K562 (cell line): Measurements from ENCODE around the gene FOCAD. TPM values are rescaled to one million over a fixed set of nuclear protein-coding genes. Genes with fewer than 3 reads are reported as not detected.

Experiments used
- ATAC-seq: fragments of 200-7000 bp; cut with Tn5 transposase; 3 replicates; pipeline ENCODE4 v1.9.1; 2020; ENCODE audit warnings: moderate library complexity
- BruUV-seq: library from RNA; stranded (reverse); fragments of 400-500 nt; replicated peaks from 2 replicates; lab custom pipeline; 2021; lab: Mats Ljungman, UMichigan
- CTCF ChIA-PET: fragments of 300-600 bp; formaldehyde crosslinking; extraction: SDS; loops from one replicate; lab custom pipeline; 2021; ENCODE audit warnings: low intra/inter-chr PET ratio; lab: Yijun Ruan, JAX
- POLR2A ChIA-PET: fragments of 300-600, 350-650 bp; sonication (Branson Sonifier 250); formaldehyde crosslinking; extraction: SDS; loops from one replicate; lab custom pipeline; 2021; ENCODE audit warnings: antibody characterized with exemption, inconsistent platforms; lab: Yijun Ruan, JAX
- DNase-seq, 4 experiments: peaks; one replicate each; pipeline versions ENCODE4 v3.0.0 to v3.0.0-alpha.2; 2011 to 2018; ENCODE audit warnings: low spot score in 3 of 4, mixed read lengths in 3 of 4; ENCODE audit errors: extremely low read depth in 1 of 4
- FAIRE-seq: peaks from 2 replicates; lab custom pipeline; 2011; peaks lifted over from hg19 to GRCh38; lab: Jason Lieb, UNC
- H2AFZ ChIP-seq: 2 replicates; pipeline ENCODE4 v1.6.0; 2011; ENCODE audit warnings: low read depth, low read length, control low read depth, inconsistent platforms
- H3K27ac ChIP-seq: fragments of 200-600 bp; 3 replicates; pipeline ENCODE4 v1.8.0; 2011; ENCODE audit warnings: low read depth, mild to moderate bottlenecking, control low read depth, inconsistent platforms, low read length, moderate library complexity, mixed read lengths; ENCODE audit errors: extremely low read depth
- H3K27me3 ChIP-seq, 2 experiments: fragments of 300-600 bp in 1 of 2; 2 replicates in 1 of 2; 3 replicates in 1 of 2; pipeline versions ENCODE4 v1.6.0 to v1.8.0; 2011; ENCODE audit warnings: inconsistent platforms in 2 of 2, low read length in 2 of 2, mild to moderate bottlenecking in 1 of 2, mixed read lengths in 1 of 2, moderate library complexity in 1 of 2; ENCODE audit not compliant: control insufficient read depth in 2 of 2, insufficient read depth in 2 of 2
- H3K36me3 ChIP-seq: fragments of 300-600 bp; 3 replicates; pipeline ENCODE4 v1.8.0; 2011; ENCODE audit warnings: mild to moderate bottlenecking, low read length, inconsistent platforms; ENCODE audit not compliant: control insufficient read depth, insufficient read depth
- H3K4me1 ChIP-seq, 2 experiments: fragments of 200-600 bp in 1 of 2; replicated peaks in 1 of 2; 2 replicates in 1 of 2; 3 replicates in 1 of 2; pipeline versions ENCODE4 v1.5.1 to v1.8.0; 2011; ENCODE audit warnings: inconsistent platforms in 2 of 2, low read length in 2 of 2, mild to moderate bottlenecking in 1 of 2, mixed read lengths in 1 of 2, moderate library complexity in 1 of 2; ENCODE audit not compliant: control insufficient read depth in 2 of 2, insufficient read depth in 2 of 2
- H3K4me2 ChIP-seq: 2 replicates; pipeline ENCODE4 v1.6.1; 2011; ENCODE audit warnings: low read length, control low read depth, inconsistent platforms, mixed read lengths; ENCODE audit not compliant: insufficient read depth
- H3K4me3 ChIP-seq: fragments of 200-600 bp; sonication (generic), shearing (Covaris generic); 2 replicates; pipeline ENCODE4 v1.5.1; 2016; ENCODE audit warnings: control low read depth, inconsistent platforms
- H3K79me2 ChIP-seq: fragments of 200-600 bp; 3 replicates; pipeline ENCODE4 v1.8.0; 2011; ENCODE audit warnings: low read length, inconsistent platforms; ENCODE audit not compliant: control insufficient read depth, insufficient read depth
- H3K9ac ChIP-seq, 2 experiments: 2 replicates each; pipeline versions ENCODE4 v1.6.0 to v1.6.1; 2011; ENCODE audit warnings: low read depth in 2 of 2, low read length in 2 of 2, control low read depth in 1 of 2, inconsistent platforms in 1 of 2, mild to moderate bottlenecking in 1 of 2, mixed read lengths in 1 of 2; ENCODE audit not compliant: insufficient read depth in 1 of 2
- H3K9me1 ChIP-seq: one replicate; pipeline ENCODE4 v1.6.0; 2011; ENCODE audit warnings: inconsistent platforms, mild to moderate bottlenecking, low read length, moderate library complexity; ENCODE audit not compliant: control insufficient read depth, insufficient read depth
- H3K9me3 ChIP-seq: replicated peaks from 2 replicates; pipeline ENCODE4 v1.5.1; 2011; ENCODE audit warnings: low read depth, low read length, inconsistent platforms; ENCODE audit not compliant: control insufficient read depth, insufficient read depth
- H4K20me1 ChIP-seq: replicated peaks from 2 replicates; pipeline ENCODE4 v1.6.1; 2011; ENCODE audit warnings: low read length, inconsistent platforms, mixed read lengths; ENCODE audit not compliant: control insufficient read depth, insufficient read depth
- HNRNPH1 ChIP-seq: fragments of 200-400 bp; formaldehyde crosslinking; optimal IDR thresholded peaks from 2 replicates; pipeline ENCODE3; 2017; ENCODE audit warnings: low read depth, mild to moderate bottlenecking, low read length, moderate library complexity
- SIN3A ChIP-seq, 2 experiments: fragments of 150-350 bp in 1 of 2; IDR thresholded peaks; 2 replicates each; pipeline ENCODE4 v1.6.1; 2011 to 2016; ENCODE audit warnings: borderline replicate concordance in 2 of 2, low read depth in 2 of 2, low read length in 2 of 2, mild to moderate bottlenecking in 2 of 2, moderate library complexity in 2 of 2; ENCODE audit not compliant: control insufficient read depth in 1 of 2
- TCFL5 ChIP-seq: fragments of 250-450 bp; sonication (Bioruptor Pico); conservative IDR thresholded peaks from 2 replicates; pipeline ENCODE4 v1.6.1; 2021; ENCODE audit warnings: mild to moderate bottlenecking, moderate library complexity, matching md5 sums
- TEAD1 ChIP-seq, 2 experiments: fragments of 450-650 bp in 1 of 2; sonication (generic) in 1 of 2; formaldehyde crosslinking; IDR thresholded peaks; 2 replicates each; pipeline versions ENCODE4 v1.4.0 to v1.8.0; 2020 to 2022; ENCODE audit warnings: mild to moderate bottlenecking in 2 of 2, missing genetic modification reagents in 1 of 2
- ZNF347 ChIP-seq: fragments of 450-650 bp; formaldehyde crosslinking; IDR thresholded peaks from 2 replicates; pipeline ENCODE4 v1.4.0; 2020; ENCODE audit warnings: low read depth, mild to moderate bottlenecking, moderate library complexity
- WGBS: fragments of 100-300 bp; shearing (Covaris generic); methylation state at CpG from one replicate; pipeline ENCODE4 v1.1.6; 2016; ENCODE audit warnings: low coverage, mixed read lengths; ENCODE audit not compliant: insufficient coverage; ENCODE audit errors: missing lambda C conversion rate; 5-methylcytosine and 5-hydroxymethylcytosine counted together
- in situ Hi-C: fragments of 300-500 bp; cut with MboI; formaldehyde crosslinking; loops from 4 replicates; pipeline ENCODE4 v1.15.0; 2018; ENCODE audit warnings: inconsistent platforms, mixed read lengths
- intact Hi-C: fragments of 100-400 bp; cut with micrococcal nuclease; formaldehyde crosslinking; loops from 2 replicates; pipeline ENCODE4 v1.14.2; 2022
- polyA plus RNA-seq, 8 experiments: library from polyadenylated mRNA; depleted of rRNA in 4 of 8; stranded (reverse) in 5 of 8; unstranded in 3 of 8; fragments of >200 nt; fragmentation: Nextera tagmentation in 2 of 8; fragmentation: Illumina TruSeq in 1 of 8; extraction: Ambion mirVana in 2 of 8; extraction: Trizol in 1 of 8; gene quantifications; 2 replicates each; pipeline versions ENCODE4 v1.2.1 to v1.2.3, GENCODE V29; 2011 to 2014; ENCODE audit warnings: inconsistent platforms in 1 of 8, missing spikeins in 1 of 8
- total RNA-seq, 7 experiments: library from RNA; depleted of rRNA in 6 of 7; stranded (reverse); fragments of >200 nt in 6 of 7; fragmentation: Illumina TruSeq in 2 of 7; extraction: Trizol in 2 of 7; gene quantifications; 2 replicates each; pipeline versions ENCODE4 v1.2.1 to v1.2.3, GENCODE V29; 2011 to 2021; ENCODE audit warnings: low replicate concordance in 1 of 7
- TF ChIP-seq, protein P1 (sequence below): sonication (generic); formaldehyde crosslinking; IDR thresholded peaks from 2 replicates; pipeline ENCODE4 v1.8.0; 2023; ENCODE audit warnings: mild to moderate bottlenecking, missing genetic modification reagents

FOCAD gene
- total and polyA plus RNA-seq, 9 of the 15 experiments (the other 6 are each of a cell fraction or from before 2014, with no cell fraction given), result 0.13 to 2.4 (median 1.6) TPM

DNA sequence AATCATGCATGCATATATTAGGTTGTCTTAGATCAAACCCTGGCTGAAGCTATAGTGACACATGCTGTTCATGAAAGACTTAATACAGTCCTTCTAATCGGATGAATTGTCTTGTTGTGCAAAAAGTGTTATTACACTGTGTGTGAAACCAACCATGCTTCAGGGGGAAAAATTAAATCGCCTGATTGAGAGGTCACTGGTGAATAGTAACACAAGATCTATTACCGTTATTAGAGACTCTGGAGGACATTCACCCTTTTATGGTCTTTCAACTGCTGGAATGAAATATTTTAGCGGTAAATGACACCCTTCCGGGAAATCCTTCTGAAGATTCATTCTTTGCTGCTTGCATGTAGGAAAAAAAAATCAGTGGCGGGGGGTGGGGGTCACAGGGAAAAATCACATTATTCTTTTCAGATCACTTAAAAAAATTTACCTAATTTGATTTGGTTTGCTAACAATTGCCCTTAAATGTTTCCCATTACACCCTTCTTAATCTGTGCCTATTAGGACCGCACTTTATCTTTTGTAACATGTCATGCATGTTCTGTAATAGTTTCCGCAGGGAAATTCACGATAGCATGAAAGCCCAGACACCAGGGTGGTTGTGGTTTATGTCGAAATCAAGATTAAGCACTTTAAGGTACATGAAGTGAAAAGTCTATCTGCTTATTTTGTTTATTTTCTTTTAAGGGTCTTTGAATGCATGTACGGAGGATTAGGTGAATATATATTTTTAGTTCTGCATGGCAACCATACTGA, 120.6 kb downstream of the FOCAD start:
- no peaks in the 10 kb centered on the region for H3K79me2 ChIP-seq
- in situ Hi-C loops (no loop called here), intact Hi-C loops (no loop called here)
- H3K4me3 ChIP-seq, result no peak overlapping the region
- H3K9ac ChIP-seq, result no peak overlapping the region
- no peaks in the 10 kb centered on the region for H3K36me3 ChIP-seq
- H4K20me1 ChIP-seq, result no peaks in the 10 kb centered on the region
- ATAC-seq (no peak), FAIRE-seq (no peak), DNase-seq (no peak)
- H3K9me1 ChIP-seq, result no peaks in the 10 kb centered on the region
- WGBS, result no CpG with 5 or more reads among the region's 11 CpGs
- no peak overlapping the region for H3K4me2 ChIP-seq
- no peaks in the 10 kb centered on the region for H3K27me3 ChIP-seq
- ChIA-PET POLR2A (no interaction called here), CTCF (no interaction called here)
- no peak overlapping the region for H2AFZ ChIP-seq
- TF ChIP-seq TCFL5 (CRISPR knock-in tag) (no peak), HNRNPH1 (no peak), SIN3A (IDR thresholded peaks at IDR 0.05; ENCODE audit: borderline replicate concordance in 2 of 2, control insufficient read depth in 1 of 2, low read depth in 2 of 2, low read length in 2 of 2) (no peak)
- no peak overlapping the region for H3K27ac ChIP-seq
- BruUV-seq, result no TSS peak
- no peaks in the 10 kb centered on the region for H3K9me3 ChIP-seq
- no peaks in the 10 kb centered on the region for H3K4me1 ChIP-seq

DNA sequence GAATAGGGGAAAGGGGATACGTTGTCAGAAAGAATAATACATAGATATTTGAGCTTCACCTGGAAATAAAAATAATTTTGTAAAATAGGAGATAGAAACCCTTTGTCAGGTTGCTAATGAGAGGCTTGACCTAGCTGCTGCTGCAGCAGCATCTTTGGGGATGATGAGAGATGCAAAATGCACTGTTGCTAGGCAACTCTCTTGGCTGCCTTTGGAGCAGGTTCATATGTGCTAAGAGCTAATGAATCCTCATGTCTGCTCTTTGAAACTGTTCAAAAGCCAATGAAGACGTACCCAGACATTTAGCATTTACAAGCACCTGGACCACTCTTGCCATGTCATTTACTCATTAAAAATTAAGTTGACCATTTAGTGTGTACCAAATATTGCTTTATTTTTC, 121.7 kb downstream of the FOCAD start:
- H3K9me3 ChIP-seq, result no peaks in the 10 kb centered on the region
- ChIA-PET CTCF (no interaction called here), POLR2A (no interaction called here)
- no peak overlapping the region for H3K9ac ChIP-seq
- BruUV-seq, result no TSS peak
- TF ChIP-seq ZNF347 (CRISPR knock-in tag) (no peak), TEAD1 (CRISPR knock-in tag; IDR thresholded peaks at IDR 0.05) (no peak)
- TF ChIP-seq, protein P1, sequence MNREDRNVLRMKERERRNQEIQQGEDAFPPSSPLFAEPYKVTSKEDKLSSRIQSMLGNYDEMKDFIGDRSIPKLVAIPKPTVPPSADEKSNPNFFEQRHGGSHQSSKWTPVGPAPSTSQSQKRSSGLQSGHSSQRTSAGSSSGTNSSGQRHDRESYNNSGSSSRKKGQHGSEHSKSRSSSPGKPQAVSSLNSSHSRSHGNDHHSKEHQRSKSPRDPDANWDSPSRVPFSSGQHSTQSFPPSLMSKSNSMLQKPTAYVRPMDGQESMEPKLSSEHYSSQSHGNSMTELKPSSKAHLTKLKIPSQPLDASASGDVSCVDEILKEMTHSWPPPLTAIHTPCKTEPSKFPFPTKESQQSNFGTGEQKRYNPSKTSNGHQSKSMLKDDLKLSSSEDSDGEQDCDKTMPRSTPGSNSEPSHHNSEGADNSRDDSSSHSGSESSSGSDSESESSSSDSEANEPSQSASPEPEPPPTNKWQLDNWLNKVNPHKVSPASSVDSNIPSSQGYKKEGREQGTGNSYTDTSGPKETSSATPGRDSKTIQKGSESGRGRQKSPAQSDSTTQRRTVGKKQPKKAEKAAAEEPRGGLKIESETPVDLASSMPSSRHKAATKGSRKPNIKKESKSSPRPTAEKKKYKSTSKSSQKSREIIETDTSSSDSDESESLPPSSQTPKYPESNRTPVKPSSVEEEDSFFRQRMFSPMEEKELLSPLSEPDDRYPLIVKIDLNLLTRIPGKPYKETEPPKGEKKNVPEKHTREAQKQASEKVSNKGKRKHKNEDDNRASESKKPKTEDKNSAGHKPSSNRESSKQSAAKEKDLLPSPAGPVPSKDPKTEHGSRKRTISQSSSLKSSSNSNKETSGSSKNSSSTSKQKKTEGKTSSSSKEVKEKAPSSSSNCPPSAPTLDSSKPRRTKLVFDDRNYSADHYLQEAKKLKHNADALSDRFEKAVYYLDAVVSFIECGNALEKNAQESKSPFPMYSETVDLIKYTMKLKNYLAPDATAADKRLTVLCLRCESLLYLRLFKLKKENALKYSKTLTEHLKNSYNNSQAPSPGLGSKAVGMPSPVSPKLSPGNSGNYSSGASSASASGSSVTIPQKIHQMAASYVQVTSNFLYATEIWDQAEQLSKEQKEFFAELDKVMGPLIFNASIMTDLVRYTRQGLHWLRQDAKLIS (CRISPR knock-in tag), result no peak
- no peak for ATAC-seq
- no peaks in the 10 kb centered on the region for H3K9me1 ChIP-seq
- no peak overlapping the region for H3K4me3 ChIP-seq
- no peak overlapping the region for H2AFZ ChIP-seq
- intact Hi-C loops (no loop called here), in situ Hi-C loops (no loop called here)
- no peak overlapping the region for H3K4me2 ChIP-seq
- H3K4me1 ChIP-seq, result no peaks in the 10 kb centered on the region
- no peaks in the 10 kb centered on the region for H3K27me3 ChIP-seq
- DNase-seq, result no peak
- no peaks in the 10 kb centered on the region for H3K36me3 ChIP-seq
- no peak for FAIRE-seq
- H3K79me2 ChIP-seq, result no peaks in the 10 kb centered on the region
- no peaks in the 10 kb centered on the region for H4K20me1 ChIP-seq
- H3K27ac ChIP-seq, result no peak overlapping the region
- WGBS, result no CpG with 5 or more reads among the region's 2 CpGs
